Measurements from ENCODE around the gene TANC1.

DNA sequence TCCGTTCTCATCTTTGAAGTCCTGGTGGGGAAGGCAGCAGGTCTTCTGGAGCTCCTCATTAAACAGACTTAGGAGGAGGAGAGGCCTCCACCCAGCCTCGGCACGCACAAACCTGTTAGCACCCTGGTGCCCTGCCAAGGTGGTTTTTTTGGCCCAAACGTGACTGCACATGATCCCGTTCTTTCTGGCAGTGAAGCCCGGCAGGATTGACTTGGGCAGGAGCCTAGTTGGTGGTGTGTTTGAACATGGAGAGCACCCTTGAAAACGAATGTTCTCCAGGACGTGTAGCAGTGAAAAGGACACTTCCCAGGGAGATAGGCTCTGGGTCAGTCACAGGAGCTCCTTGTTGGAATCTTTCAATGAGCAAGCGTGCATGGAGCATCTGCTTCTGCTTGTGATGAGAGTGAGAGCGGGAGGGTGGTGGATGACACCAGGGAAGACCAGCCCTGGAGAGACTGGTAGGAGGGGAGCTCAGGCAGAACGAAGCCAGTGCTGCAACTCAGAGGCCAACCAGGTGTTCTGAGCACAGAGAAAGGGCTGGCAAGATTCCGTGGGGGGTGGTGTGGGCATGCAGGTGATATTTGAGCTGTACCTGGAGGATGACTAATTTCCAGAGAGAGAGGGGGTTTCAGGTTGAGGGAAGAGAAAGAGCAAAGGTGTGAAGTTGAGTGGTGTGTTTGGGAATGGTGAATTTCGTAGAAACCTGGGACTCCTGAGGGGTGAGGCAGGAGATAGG, 73.8 kb downstream of the TANC1 start:
- TF ChIP-seq NANOG (IDR thresholded peaks at IDR 0.05; ENCODE audit: borderline replicate concordance) (no peak), EZH2 (IDR thresholded peaks at IDR 0.05; ENCODE audit: low read depth, unreplicated experiment) (no peak), POLR2AphosphoS5 (IDR thresholded peaks at IDR 0.05; ENCODE audit: low read depth) (no peak)
- TF ChIP-seq, protein P1, sequence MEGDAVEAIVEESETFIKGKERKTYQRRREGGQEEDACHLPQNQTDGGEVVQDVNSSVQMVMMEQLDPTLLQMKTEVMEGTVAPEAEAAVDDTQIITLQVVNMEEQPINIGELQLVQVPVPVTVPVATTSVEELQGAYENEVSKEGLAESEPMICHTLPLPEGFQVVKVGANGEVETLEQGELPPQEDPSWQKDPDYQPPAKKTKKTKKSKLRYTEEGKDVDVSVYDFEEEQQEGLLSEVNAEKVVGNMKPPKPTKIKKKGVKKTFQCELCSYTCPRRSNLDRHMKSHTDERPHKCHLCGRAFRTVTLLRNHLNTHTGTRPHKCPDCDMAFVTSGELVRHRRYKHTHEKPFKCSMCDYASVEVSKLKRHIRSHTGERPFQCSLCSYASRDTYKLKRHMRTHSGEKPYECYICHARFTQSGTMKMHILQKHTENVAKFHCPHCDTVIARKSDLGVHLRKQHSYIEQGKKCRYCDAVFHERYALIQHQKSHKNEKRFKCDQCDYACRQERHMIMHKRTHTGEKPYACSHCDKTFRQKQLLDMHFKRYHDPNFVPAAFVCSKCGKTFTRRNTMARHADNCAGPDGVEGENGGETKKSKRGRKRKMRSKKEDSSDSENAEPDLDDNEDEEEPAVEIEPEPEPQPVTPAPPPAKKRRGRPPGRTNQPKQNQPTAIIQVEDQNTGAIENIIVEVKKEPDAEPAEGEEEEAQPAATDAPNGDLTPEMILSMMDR (conservative IDR thresholded peaks at IDR 0.05; ENCODE audit: low read depth in 2 of 2): no peak
